GM19043 (cell line): ENCODE results near the gene ATP8B4.

Source experiments
- ATAC-seq: cut with Tn5 transposase; IDR thresholded peaks from one replicate; pipeline ENCODE4 v1.9.1; 2021; ENCODE audit warnings: low read depth; ENCODE audit not compliant: unreplicated experiment

Gene ATP8B4

GRCh38 chr15:50065279-50065678, 53.8 kb downstream of the ATP8B4 start:
- no peak for ATAC-seq

- no peak for ATAC-seq
These were observed 54.4 kb downstream of the ATP8B4 start for GRCh38 chr15:50064673-50065072.

GRCh38 chr15:50063226-50063625, 55.8 kb downstream of the ATP8B4 start:
- no peak for ATAC-seq

GRCh38 chr15:50061503-50061902, 57.5 kb downstream of the ATP8B4 start:
- no peak for ATAC-seq

- ATAC-seq, result no peak
These were observed 59.1 kb downstream of the ATP8B4 start for GRCh38 chr15:50059883-50060282.

GRCh38 chr15:50059203-50059772, 59.7 kb downstream of the ATP8B4 start:
- ATAC-seq, result no peak

- ATAC-seq, result no peak
These were observed 61.0 kb downstream of the ATP8B4 start for GRCh38 chr15:50057905-50058639.

- no peak for ATAC-seq
These were observed 61.8 kb downstream of the ATP8B4 start for GRCh38 chr15:50057196-50057595.

GRCh38 chr15:50055750-50056157, 63.3 kb downstream of the ATP8B4 start:
- no peak for ATAC-seq

GRCh38 chr15:50055332-50055731, 63.7 kb downstream of the ATP8B4 start:
- no peak for ATAC-seq

- ATAC-seq, result no peak
These were observed 65.8 kb downstream of the ATP8B4 start for GRCh38 chr15:50053055-50053856.

- ATAC-seq, result no peak
These were observed 67.1 kb downstream of the ATP8B4 start for GRCh38 chr15:50051811-50052419.

GRCh38 chr15:50050986-50051743, 67.9 kb downstream of the ATP8B4 start:
- ATAC-seq, result no peak

GRCh38 chr15:50049871-50050270, 69.2 kb downstream of the ATP8B4 start:
- no peak for ATAC-seq

- ATAC-seq, result no peak
These were observed 72.2 kb downstream of the ATP8B4 start for GRCh38 chr15:50046867-50047266.

GRCh38 chr15:50046159-50046558, 72.9 kb downstream of the ATP8B4 start:
- no peak for ATAC-seq

GRCh38 chr15:50044904-50045303, 74.1 kb downstream of the ATP8B4 start:
- no peak for ATAC-seq

- no peak for ATAC-seq
These were observed 74.6 kb downstream of the ATP8B4 start for GRCh38 chr15:50044406-50044805.

GRCh38 chr15:50042775-50043174, 76.3 kb downstream of the ATP8B4 start:
- no peak for ATAC-seq

- no peak for ATAC-seq
These were observed 88.6 kb downstream of the ATP8B4 start for GRCh38 chr15:50030456-50030855.
